ENCODE measurements around the gene TARBP1.
A peak's percentile ranks its signal among the peaks of the same experiment; 100 is the strongest.

Gene TARBP1

GRCh38 chr1:234488054-234489006 lies 9.4 kb upstream of the TARBP1 start:
- H3K4me1 ChIP-seq (ENCODE audit: insufficient read depth, low read length, severe bottlenecking) = peaks cover 30% of the 10 kb centered on the region
- H3K79me2 ChIP-seq (ENCODE audit: insufficient read depth, low read length) = no peaks in the 10 kb centered on the region
- H3K9me3 ChIP-seq (ENCODE audit: low read length) = no peaks in the 10 kb centered on the region
- no peak overlapping the region for H3K9ac ChIP-seq (ENCODE audit: low read length)
- H3K9me2 ChIP-seq (ENCODE audit: low read depth, low read length) = no peaks in the 10 kb centered on the region
- H3K4me2 ChIP-seq (ENCODE audit: low read length) = peak overlapping the region; percentile 43; the same call in 1 of the 2 replicates
- H3K36me3 ChIP-seq (ENCODE audit: insufficient read depth, low read length) = no peaks in the 10 kb centered on the region
- H4K20me1 ChIP-seq (ENCODE audit: insufficient read depth, low read length) = no peaks in the 10 kb centered on the region
- TF ChIP-seq CTCF (IDR thresholded peaks at IDR 0.05; ENCODE audit: low read length) (no peak), EZH2 (IDR thresholded peaks at IDR 0.05; ENCODE audit: borderline replicate concordance, low read length) (no peak)
- no peak overlapping the region for H3K4me3 ChIP-seq (ENCODE audit: low read depth, low read length, poor library complexity, severe bottlenecking)
- no peaks in the 10 kb centered on the region for H3K27me3 ChIP-seq (ENCODE audit: insufficient read depth, low read length)
- H3F3A ChIP-seq (ENCODE audit: insufficient read depth, low read length) = no peaks in the 10 kb centered on the region
- H3K27ac ChIP-seq (ENCODE audit: low read depth, low read length, poor library complexity, severe bottlenecking) = no peak overlapping the region
- no peak overlapping the region for H2AFZ ChIP-seq (ENCODE audit: low read length)

GRCh38 chr1:234486858-234487840 lies 8.2 kb upstream of the TARBP1 start:
- H4K20me1 ChIP-seq (ENCODE audit: insufficient read depth, low read length) = no peaks in the 10 kb centered on the region
- peaks cover 30% of the 10 kb centered on the region for H3K4me1 ChIP-seq (ENCODE audit: insufficient read depth, low read length, severe bottlenecking)
- H3K27ac ChIP-seq (ENCODE audit: low read depth, low read length, poor library complexity, severe bottlenecking) = no peak overlapping the region
- no peaks in the 10 kb centered on the region for H3K9me3 ChIP-seq (ENCODE audit: low read length)
- no peaks in the 10 kb centered on the region for H3F3A ChIP-seq (ENCODE audit: insufficient read depth, low read length)
- no peaks in the 10 kb centered on the region for H3K27me3 ChIP-seq (ENCODE audit: insufficient read depth, low read length)
- H3K4me2 ChIP-seq (ENCODE audit: low read length) = peak overlapping the region; percentile 19; the same call in 1 of the 2 replicates
- TF ChIP-seq CTCF (IDR thresholded peaks at IDR 0.05; ENCODE audit: low read length) (peak; percentile 74), EZH2 (IDR thresholded peaks at IDR 0.05; ENCODE audit: borderline replicate concordance, low read length) (no peak)
- no peaks in the 10 kb centered on the region for H3K9me2 ChIP-seq (ENCODE audit: low read depth, low read length)
- no peaks in the 10 kb centered on the region for H3K79me2 ChIP-seq (ENCODE audit: insufficient read depth, low read length)
- no peak overlapping the region for H3K4me3 ChIP-seq (ENCODE audit: low read depth, low read length, poor library complexity, severe bottlenecking)
- no peak overlapping the region for H2AFZ ChIP-seq (ENCODE audit: low read length)
- no peaks in the 10 kb centered on the region for H3K36me3 ChIP-seq (ENCODE audit: insufficient read depth, low read length)
- H3K9ac ChIP-seq (ENCODE audit: low read length) = no peak overlapping the region

- Histone ChIP-seq H3K27ac (ENCODE audit: low read depth, low read length, poor library complexity, severe bottlenecking) (no peak overlapping the region), H3K4me1 (ENCODE audit: insufficient read depth, low read length, severe bottlenecking) (peaks cover 30% of the 10 kb centered on the region), H3K79me2 (ENCODE audit: insufficient read depth, low read length) (no peaks in the 10 kb centered on the region), H3K9me2 (ENCODE audit: low read depth, low read length) (no peaks in the 10 kb centered on the region), H3K9ac (ENCODE audit: low read length) (no peak overlapping the region), H3K9me3 (ENCODE audit: low read length) (no peaks in the 10 kb centered on the region), H3K36me3 (ENCODE audit: insufficient read depth, low read length) (no peaks in the 10 kb centered on the region), H2AFZ (ENCODE audit: low read length) (no peak overlapping the region), H3K27me3 (ENCODE audit: insufficient read depth, low read length) (no peaks in the 10 kb centered on the region), H3F3A (ENCODE audit: insufficient read depth, low read length) (0 out of 2 replicates have a peak, but pooled peaks cover 2% of the 10 kb centered on the region), H4K20me1 (ENCODE audit: insufficient read depth, low read length) (no peaks in the 10 kb centered on the region), H3K4me2 (ENCODE audit: low read length) (no peak overlapping the region), H3K4me3 (ENCODE audit: low read depth, low read length, poor library complexity, severe bottlenecking) (no peak overlapping the region)
- no peak for TF ChIP-seq CTCF (IDR thresholded peaks at IDR 0.05; ENCODE audit: low read length)
- TF ChIP-seq EZH2 (IDR thresholded peaks at IDR 0.05; ENCODE audit: borderline replicate concordance, low read length) = no peak
These were observed 6.2 kb upstream of the TARBP1 start for GRCh38 chr1:234484991-234485739.
